Dendritic cell treated with granulocyte-macrophage colony-stimulating factor and Interleukin-4, amounts not matched to agents 40 ng/mL and 50 ng/mL, for 4 days (primary cell): ENCODE results near the gene MUL1.

ENCODE experiments used
- H3K27ac Mint-ChIP-seq: one replicate; pipeline ENCODE4 v1.8.0; 2022; ENCODE audit warnings: mild to moderate bottlenecking, mixed read lengths
- H3K27me3 Mint-ChIP-seq: one replicate; pipeline ENCODE4 v1.8.0; 2022; ENCODE audit warnings: mild to moderate bottlenecking, mixed read lengths
- H3K36me3 Mint-ChIP-seq: one replicate; pipeline ENCODE4 v1.8.0; 2022; ENCODE audit warnings: low read depth, mixed read lengths
- H3K4me1 Mint-ChIP-seq: one replicate; pipeline ENCODE4 v1.8.0; 2022; ENCODE audit warnings: low read depth, mixed read lengths
- H3K4me3 Mint-ChIP-seq: one replicate; pipeline ENCODE4 v1.8.0; 2022; ENCODE audit warnings: mild to moderate bottlenecking, moderate library complexity, mixed read lengths
- H3K9me3 Mint-ChIP-seq: one replicate; pipeline ENCODE4 v1.8.0; 2022; ENCODE audit warnings: mixed read lengths
- intact Hi-C: fragments of 100-400 bp; cut with micrococcal nuclease; formaldehyde crosslinking; loops from one replicate; pipeline ENCODE4 v1.15.0; 2022

The MUL1 gene, protein sequence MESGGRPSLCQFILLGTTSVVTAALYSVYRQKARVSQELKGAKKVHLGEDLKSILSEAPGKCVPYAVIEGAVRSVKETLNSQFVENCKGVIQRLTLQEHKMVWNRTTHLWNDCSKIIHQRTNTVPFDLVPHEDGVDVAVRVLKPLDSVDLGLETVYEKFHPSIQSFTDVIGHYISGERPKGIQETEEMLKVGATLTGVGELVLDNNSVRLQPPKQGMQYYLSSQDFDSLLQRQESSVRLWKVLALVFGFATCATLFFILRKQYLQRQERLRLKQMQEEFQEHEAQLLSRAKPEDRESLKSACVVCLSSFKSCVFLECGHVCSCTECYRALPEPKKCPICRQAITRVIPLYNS

DNA sequence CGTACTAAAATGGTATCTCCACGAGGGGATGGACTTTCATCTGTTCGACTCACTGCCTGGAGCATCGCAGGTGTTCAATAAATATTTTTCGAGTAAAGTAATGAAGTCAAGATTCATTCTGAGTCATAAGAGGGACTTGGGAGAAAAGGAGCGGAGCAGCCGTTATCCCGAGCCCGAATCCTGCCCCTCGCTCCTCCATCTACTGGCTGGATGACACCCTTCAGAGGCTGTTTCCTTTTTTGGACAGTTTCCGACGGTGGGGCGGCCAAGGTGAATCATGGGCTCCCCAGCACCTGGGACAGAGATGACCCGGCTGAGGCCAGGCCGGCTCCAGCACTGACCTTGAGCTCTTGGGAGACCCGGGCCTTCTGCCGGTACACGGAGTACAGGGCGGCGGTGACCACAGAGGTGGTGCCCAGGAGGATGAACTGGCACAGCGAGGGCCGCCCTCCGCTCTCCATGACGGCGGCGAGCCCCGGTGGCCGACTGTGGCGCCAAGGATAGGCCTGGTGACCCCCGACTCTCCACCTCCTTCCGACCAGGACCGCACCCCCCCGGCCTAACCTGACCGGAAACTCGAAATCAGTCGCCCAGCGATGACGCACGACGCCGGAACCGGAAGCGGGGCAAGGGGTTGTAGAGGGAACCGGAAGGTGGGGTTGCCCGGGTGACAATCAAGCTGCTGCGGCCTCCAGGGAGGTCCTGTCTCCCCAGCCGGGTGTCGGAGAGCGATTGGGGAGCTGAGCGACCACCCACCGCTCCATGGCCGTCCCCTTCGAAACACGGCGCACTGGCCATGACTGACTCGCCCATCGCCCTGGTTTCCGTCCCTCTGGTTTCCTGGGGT, at the start of gene MUL1:
MUL1 (minus strand) TSS at position 588 of the 847 bp plus-strand sequence; CDS start at position 461, 127 bp downstream.
- intact Hi-C loops = no loop called here
- no peaks in the 10 kb centered on the region for H3K9me3 Mint-ChIP-seq
- peaks cover 29% of the 10 kb centered on the region for H3K36me3 Mint-ChIP-seq
- H3K27ac Mint-ChIP-seq = peak within 1 kb of the TSS; percentile 93
- H3K4me3 Mint-ChIP-seq = peak within 1 kb of the TSS; percentile 81
- H3K27me3 Mint-ChIP-seq = peaks cover 16% of the 10 kb centered on the region
- H3K4me1 Mint-ChIP-seq = peaks cover 18% of the 10 kb centered on the region

GRCh38 chr1:20555758-20556120, 47.8 kb upstream of the MUL1 start:
- Mint-ChIP-seq H3K27ac (no peak overlapping the region), H3K27me3 (peaks cover 48% of the 10 kb centered on the region), H3K4me3 (no peak overlapping the region), H3K36me3 (no peaks in the 10 kb centered on the region), H3K4me1 (no peaks in the 10 kb centered on the region), H3K9me3 (no peaks in the 10 kb centered on the region)
- intact Hi-C loops = no loop called here

DNA sequence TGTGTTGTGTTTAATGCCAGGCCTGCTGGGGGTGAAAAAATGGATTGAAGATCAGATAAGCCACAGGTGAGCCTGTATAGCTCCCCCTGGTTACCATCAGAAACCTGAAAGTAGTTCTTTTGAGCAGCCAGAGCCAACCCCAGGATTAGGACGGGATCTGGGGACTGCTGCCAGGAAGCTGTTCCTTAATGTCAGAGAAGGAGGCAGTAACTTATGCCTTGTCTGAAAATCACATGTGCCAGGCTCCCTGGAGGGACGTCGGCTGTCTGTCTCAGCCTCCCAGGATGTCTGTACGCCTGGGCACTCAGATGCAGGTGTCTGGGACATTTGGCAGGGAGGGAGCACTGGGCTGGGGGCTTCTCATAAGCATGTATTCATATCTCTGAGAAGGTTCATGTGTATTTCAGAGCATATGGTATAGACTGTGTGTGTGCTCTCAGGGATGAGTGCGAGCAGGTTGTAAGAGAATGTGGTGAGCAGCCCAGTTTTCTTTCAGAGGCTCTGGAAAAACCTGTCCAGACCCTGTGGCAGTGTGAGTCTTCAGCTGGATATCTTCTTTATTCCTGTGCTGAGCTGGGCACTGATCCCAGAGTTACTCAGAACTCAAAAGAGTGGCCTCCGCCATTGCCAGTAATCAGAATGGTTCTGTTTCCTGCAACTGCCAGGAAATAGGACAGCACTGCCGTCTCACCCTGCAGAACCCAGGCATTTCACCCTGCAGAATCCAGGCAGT, 47.2 kb upstream of the MUL1 start:
- no peaks in the 10 kb centered on the region for H3K9me3 Mint-ChIP-seq
- H3K27ac Mint-ChIP-seq = no peak overlapping the region
- intact Hi-C loops = no loop called here
- H3K4me3 Mint-ChIP-seq = no peak overlapping the region
- H3K27me3 Mint-ChIP-seq = peaks cover 52% of the 10 kb centered on the region
- no peaks in the 10 kb centered on the region for H3K36me3 Mint-ChIP-seq
- H3K4me1 Mint-ChIP-seq = no peaks in the 10 kb centered on the region

- no peaks in the 10 kb centered on the region for H3K4me1 Mint-ChIP-seq
- H3K27me3 Mint-ChIP-seq = peaks cover 61% of the 10 kb centered on the region
These were observed 44.9 kb upstream of the MUL1 start for GRCh38 chr1:20552728-20553445.

GRCh38 chr1:20551945-20552727, 44.2 kb upstream of the MUL1 start, which contains the start of gene FAM43B:
FAM43B (plus strand) TSS chr1:20552573; CDS start chr1:20552974, 401 bp downstream.
- Mint-ChIP-seq H3K27me3 (peaks cover 63% of the 10 kb centered on the region), H3K9me3 (no peaks in the 10 kb centered on the region), H3K4me1 (no peaks in the 10 kb centered on the region), H3K36me3 (no peaks in the 10 kb centered on the region), H3K4me3 (no peak within 1 kb of the TSS), H3K27ac (no peak within 1 kb of the TSS)
- intact Hi-C loops = no loop called here

More at GRCh38 chr1:20552728-20553445, 44.9 kb upstream of the MUL1 start:
- intact Hi-C loops = no loop called here
- no peak overlapping the region for H3K4me3 Mint-ChIP-seq
- no peak overlapping the region for H3K27ac Mint-ChIP-seq
- H3K36me3 Mint-ChIP-seq = no peaks in the 10 kb centered on the region
- H3K9me3 Mint-ChIP-seq = no peaks in the 10 kb centered on the region

- intact Hi-C loops = no loop called here
- H3K4me3 Mint-ChIP-seq = no peak overlapping the region
- H3K9me3 Mint-ChIP-seq = no peaks in the 10 kb centered on the region
- no peaks in the 10 kb centered on the region for H3K4me1 Mint-ChIP-seq
- no peak overlapping the region for H3K27ac Mint-ChIP-seq
- H3K27me3 Mint-ChIP-seq = peaks cover 68% of the 10 kb centered on the region
- H3K36me3 Mint-ChIP-seq = no peaks in the 10 kb centered on the region
These were observed 43.2 kb upstream of the MUL1 start for GRCh38 chr1:20551161-20551560.

DNA sequence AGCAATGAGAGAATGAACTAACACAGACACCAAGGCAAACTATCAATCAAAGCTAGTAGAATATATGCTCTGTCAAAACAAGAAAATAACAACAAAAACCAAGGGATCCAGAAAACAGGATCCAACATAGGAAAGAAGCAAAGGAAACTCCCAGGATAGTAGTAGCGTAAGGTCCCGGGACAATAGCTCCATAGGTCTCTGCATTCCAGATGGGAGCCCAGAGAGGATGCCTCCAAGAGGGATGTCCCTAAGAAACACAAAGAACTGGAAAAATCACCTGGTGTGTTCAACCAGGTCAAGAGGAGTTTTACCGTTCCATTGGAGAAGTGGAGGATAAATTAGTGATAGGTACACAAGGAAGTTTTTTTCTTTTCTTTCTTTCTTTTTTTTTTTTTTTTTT, 38.7 kb upstream of the MUL1 start:
- Mint-ChIP-seq H3K4me3 (no peak overlapping the region), H3K4me1 (no peaks in the 10 kb centered on the region), H3K9me3 (no peaks in the 10 kb centered on the region), H3K27me3 (peaks cover 55% of the 10 kb centered on the region), H3K36me3 (no peaks in the 10 kb centered on the region), H3K27ac (no peak overlapping the region)
- intact Hi-C loops = no loop called here

DNA sequence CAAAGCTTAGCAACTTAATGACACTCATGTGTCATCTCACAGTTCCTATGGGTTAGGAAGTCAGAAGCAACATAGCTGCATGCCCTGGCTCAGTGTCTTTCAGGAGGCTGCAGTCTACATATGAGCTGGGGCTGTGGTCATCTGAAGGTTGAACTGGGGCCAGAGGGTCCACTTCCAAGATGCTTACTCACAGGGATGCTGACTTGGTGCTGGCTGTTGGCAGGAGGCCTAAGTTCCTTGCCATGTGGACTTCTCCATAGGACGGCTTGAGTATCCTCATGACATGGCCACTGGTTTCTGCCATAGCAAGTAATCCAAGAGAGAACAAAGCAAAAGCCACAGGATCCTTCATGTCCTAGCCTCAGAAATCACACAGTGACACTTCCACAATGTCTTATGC, 32.3 kb upstream of the MUL1 start:
- no peak overlapping the region for H3K27ac Mint-ChIP-seq
- H3K4me3 Mint-ChIP-seq = no peak overlapping the region
- H3K27me3 Mint-ChIP-seq = peaks cover 36% of the 10 kb centered on the region
- no peaks in the 10 kb centered on the region for H3K36me3 Mint-ChIP-seq
- intact Hi-C loops = no loop called here
- no peaks in the 10 kb centered on the region for H3K4me1 Mint-ChIP-seq
- H3K9me3 Mint-ChIP-seq = no peaks in the 10 kb centered on the region

DNA sequence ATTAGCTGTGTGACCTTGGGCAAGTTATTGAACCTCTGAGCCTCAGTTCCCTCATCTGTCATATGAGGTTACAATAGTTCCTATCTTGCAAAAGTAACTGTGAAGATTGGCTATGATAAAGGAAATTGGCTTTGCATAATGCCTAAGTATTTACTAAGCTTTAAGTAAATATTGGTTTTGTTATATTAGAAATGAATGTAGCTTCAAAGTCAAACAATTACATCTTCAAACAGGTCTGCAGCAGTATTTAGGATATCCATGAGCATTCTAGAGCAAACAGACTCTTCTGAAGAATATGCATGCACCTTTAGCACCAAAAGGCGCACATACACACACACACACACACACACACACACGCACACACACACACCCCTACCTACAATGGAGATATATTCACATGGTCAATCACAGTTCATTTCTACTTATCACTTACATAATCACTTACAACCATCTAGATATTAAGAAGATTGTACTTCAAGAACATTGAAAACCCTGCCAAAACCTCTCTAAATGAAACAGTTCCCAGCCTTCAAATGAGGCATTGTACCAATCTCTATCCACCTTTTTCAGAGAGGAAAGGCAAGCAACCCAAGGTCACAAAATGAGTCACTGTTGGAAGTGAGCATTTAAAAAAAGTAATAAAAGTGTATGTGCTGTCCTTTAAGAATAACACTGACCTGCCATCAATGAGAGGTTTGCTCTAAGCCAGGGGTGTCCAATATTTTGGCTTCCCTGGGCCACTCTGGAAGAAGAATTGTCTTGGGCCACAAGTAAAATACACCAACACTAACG, 31.0 kb upstream of the MUL1 start:
- Mint-ChIP-seq H3K4me3 (no peak overlapping the region), H3K4me1 (no peaks in the 10 kb centered on the region), H3K27me3 (peaks cover 37% of the 10 kb centered on the region), H3K36me3 (no peaks in the 10 kb centered on the region), H3K9me3 (no peaks in the 10 kb centered on the region), H3K27ac (no peak overlapping the region)
- intact Hi-C loops = no loop called here

- Mint-ChIP-seq H3K9me3 (no peaks in the 10 kb centered on the region), H3K36me3 (no peaks in the 10 kb centered on the region), H3K27me3 (peaks cover 41% of the 10 kb centered on the region), H3K4me1 (no peaks in the 10 kb centered on the region), H3K4me3 (no peak overlapping the region), H3K27ac (no peak overlapping the region)
- intact Hi-C loops = no loop called here
These were observed 30.3 kb upstream of the MUL1 start for GRCh38 chr1:20538227-20538626.

- H3K36me3 Mint-ChIP-seq = no peaks in the 10 kb centered on the region
- H3K27ac Mint-ChIP-seq = no peak overlapping the region
- H3K9me3 Mint-ChIP-seq = no peaks in the 10 kb centered on the region
- no peaks in the 10 kb centered on the region for H3K4me1 Mint-ChIP-seq
- intact Hi-C loops = no loop called here
- H3K27me3 Mint-ChIP-seq = peaks cover 43% of the 10 kb centered on the region
- no peak overlapping the region for H3K4me3 Mint-ChIP-seq
These were observed 26.9 kb upstream of the MUL1 start for GRCh38 chr1:20534659-20535417.

DNA sequence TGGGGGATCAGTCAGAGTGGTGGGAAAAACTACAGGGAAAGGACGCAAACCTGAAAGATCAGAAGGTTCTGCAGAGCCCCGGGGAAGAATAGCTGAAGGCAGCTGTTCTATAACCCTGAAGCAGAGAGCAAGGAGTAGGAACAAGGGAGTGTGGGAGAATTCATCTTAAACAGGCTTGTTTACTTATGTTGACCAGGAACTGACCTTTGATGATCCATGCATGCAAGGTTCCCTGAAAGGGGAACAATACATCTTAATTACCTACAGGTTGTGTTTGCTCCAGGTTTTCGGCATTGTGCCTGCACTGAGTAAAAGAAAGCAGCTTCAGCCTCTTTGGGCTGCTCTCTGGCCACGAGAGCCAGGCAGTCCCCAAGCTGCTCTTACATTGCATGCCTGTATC, 25.7 kb upstream of the MUL1 start:
- Mint-ChIP-seq H3K27ac (no peak overlapping the region), H3K4me3 (no peak overlapping the region), H3K27me3 (peaks cover 41% of the 10 kb centered on the region), H3K36me3 (no peaks in the 10 kb centered on the region), H3K4me1 (no peaks in the 10 kb centered on the region), H3K9me3 (no peaks in the 10 kb centered on the region)
- intact Hi-C loops = no loop called here
